Coronary artery (tissue), 2 donors: ENCODE results near the gene NHSL1.

ENCODE experiments used
- DNase-seq: peaks from one replicate; pipeline ENCODE4 v3.0.0-alpha.2; 2017; ENCODE audit warnings: low spot score
- H3K27ac ChIP-seq, 2 donors: fragments of 200-600 bp; sonication (generic); one replicate each; pipeline ENCODE4 v1.5.1; 2016 to 2019
- H3K4me3 ChIP-seq: fragments of 200-600 bp; sonication (generic); 2 replicates; pipeline ENCODE4 v1.5.1; 2016; ENCODE audit warnings: mild to moderate bottlenecking, moderate library complexity
- TF ChIP-seq, protein P1 (sequence below): fragments of 200-600 bp; sonication (generic); IDR thresholded peaks from one replicate; pipeline ENCODE4 v1.5.1; 2019; ENCODE audit warnings: antibody characterized with exemption

Gene NHSL1

GRCh38 chr6:138514860-138515540, 15.7 kb upstream of the NHSL1 start:
- Histone ChIP-seq H3K4me3 (no peak overlapping the region), H3K27ac (no peak overlapping the region)
- TF ChIP-seq, protein P1, sequence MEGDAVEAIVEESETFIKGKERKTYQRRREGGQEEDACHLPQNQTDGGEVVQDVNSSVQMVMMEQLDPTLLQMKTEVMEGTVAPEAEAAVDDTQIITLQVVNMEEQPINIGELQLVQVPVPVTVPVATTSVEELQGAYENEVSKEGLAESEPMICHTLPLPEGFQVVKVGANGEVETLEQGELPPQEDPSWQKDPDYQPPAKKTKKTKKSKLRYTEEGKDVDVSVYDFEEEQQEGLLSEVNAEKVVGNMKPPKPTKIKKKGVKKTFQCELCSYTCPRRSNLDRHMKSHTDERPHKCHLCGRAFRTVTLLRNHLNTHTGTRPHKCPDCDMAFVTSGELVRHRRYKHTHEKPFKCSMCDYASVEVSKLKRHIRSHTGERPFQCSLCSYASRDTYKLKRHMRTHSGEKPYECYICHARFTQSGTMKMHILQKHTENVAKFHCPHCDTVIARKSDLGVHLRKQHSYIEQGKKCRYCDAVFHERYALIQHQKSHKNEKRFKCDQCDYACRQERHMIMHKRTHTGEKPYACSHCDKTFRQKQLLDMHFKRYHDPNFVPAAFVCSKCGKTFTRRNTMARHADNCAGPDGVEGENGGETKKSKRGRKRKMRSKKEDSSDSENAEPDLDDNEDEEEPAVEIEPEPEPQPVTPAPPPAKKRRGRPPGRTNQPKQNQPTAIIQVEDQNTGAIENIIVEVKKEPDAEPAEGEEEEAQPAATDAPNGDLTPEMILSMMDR = no peak
- DNase-seq = no peak

- DNase-seq = no peak
- Histone ChIP-seq H3K4me3 (no peak overlapping the region), H3K27ac (no peak overlapping the region)
- TF ChIP-seq, protein P1 = no peak
Measured at GRCh38 chr6:138512609-138513008, 13.3 kb upstream of the NHSL1 start.

- TF ChIP-seq, protein P1 = no peak
Measured at GRCh38 chr6:138510093-138510492, 10.8 kb upstream of the NHSL1 start.

GRCh38 chr6:138509371-138509770, 10.1 kb upstream of the NHSL1 start:
- TF ChIP-seq, protein P1 = no peak
- DNase-seq = no peak
- H3K27ac ChIP-seq = no peak overlapping the region
- no peak overlapping the region for H3K4me3 ChIP-seq

More at GRCh38 chr6:138510093-138510492, 10.8 kb upstream of the NHSL1 start:
- Histone ChIP-seq H3K4me3 (no peak overlapping the region), H3K27ac (no peak overlapping the region)
- no peak for DNase-seq

DNA sequence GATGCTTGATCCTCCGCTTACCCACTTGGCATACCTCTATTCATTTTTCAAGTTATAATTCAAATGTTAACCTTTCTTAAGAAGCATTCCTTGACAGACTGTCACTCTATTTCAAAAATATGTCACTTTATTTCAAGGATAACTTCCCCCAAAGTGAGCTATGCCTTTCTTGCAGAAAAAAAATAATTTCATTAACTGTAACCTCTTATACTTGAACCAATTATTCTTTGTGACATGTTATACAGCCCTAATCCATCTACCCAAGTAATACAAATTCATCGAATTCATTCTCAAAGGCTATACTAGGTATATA, 9.3 kb upstream of the NHSL1 start:
- no peak for DNase-seq
- H3K4me3 ChIP-seq = no peak overlapping the region
- H3K27ac ChIP-seq = no peak overlapping the region
- TF ChIP-seq, protein P1 = no peak

DNA sequence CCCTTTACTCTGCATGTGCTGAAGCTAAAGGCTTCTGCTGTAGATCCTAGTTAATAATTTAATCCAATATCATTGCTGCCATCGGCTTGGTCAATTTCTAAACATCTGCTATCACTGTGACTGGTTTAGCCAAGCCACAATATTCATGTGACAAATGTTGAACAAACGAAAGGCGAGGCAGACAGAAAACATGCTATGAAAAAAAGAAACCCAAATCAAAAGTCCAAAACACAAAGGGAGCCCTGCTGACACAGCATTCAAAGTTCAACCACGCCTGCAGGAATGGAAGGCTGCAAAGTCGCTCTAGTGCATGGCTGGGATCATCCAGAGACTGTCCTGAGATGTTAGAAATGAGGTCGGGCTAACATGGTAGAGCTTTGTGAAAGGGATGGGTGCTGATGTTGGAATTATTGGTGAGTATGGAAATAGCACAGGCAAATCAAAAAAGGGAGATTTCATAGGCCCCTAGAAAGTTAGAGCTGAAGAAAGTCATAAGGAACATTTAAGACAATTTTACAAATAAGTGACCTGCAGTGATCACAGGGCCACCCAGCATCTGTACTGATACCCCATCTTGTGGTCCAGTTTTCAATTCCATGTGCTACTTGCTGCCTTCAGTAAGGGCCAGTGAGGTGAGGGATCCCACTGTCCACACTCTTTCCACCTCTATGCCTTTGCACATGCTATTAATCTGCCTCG, 8.8 kb upstream of the NHSL1 start:
- Histone ChIP-seq H3K4me3 (no peak overlapping the region), H3K27ac (no peak overlapping the region)
- TF ChIP-seq, protein P1 = no peak
- DNase-seq = no peak
